Measurements from ENCODE around the gene DNAJC3.
A peak's percentile ranks its signal among the peaks of the same experiment; 100 is the strongest.

The DNAJC3 gene

DNA sequence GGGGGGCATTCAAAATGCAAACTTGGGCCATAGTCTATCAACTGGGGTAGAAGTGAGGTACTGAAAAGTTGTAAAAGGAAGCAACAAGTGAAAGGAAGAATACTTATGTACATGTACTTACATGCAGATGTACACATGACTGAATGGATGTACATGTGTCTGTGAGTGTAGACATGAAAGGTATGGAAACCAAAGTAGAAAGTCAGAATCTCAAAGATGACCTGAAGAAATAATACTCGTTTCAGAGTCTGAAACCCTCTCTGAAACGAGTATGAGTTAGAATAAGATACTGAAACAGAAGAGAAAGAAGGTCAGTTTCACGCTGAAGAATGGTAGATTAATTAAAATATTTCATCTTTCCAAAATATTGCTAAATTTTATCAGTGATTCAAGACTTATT lies 46.3 kb upstream of the DNAJC3 start:
- no peaks in the 10 kb centered on the region for H3K79me1 ChIP-seq (ENCODE audit: low read depth, low read length)
- H3K9ac ChIP-seq (ENCODE audit: low read depth, low read length, poor library complexity) = no peak overlapping the region
- H3K4me3 ChIP-seq (ENCODE audit: low read length in 2 of 2) = no peak overlapping the region
- no peak overlapping the region for H2AFZ ChIP-seq (ENCODE audit: low read length)
- H2BK15ac ChIP-seq (ENCODE audit: low read length) = no peak overlapping the region
- H3K4me2 ChIP-seq (ENCODE audit: insufficient read depth, low read length, poor library complexity, severe bottlenecking) = no peak overlapping the region
- no peaks in the 10 kb centered on the region for H3K4me1 ChIP-seq (ENCODE audit: control insufficient read depth in 2 of 2, insufficient read depth in 1 of 2, low read depth in 1 of 2, low read length in 2 of 2)
- no peak overlapping the region for H3K23ac ChIP-seq (ENCODE audit: low read depth, low read length, poor library complexity)
- DNase-seq (ENCODE audit: low spot score) = no peak
- H2BK120ac ChIP-seq (ENCODE audit: low read depth, low read length) = no peak overlapping the region
- H2BK5ac ChIP-seq (ENCODE audit: low read length) = no peak overlapping the region
- no peak overlapping the region for H3K14ac ChIP-seq (ENCODE audit: low read length)
- H2BK12ac ChIP-seq (ENCODE audit: low read length) = no peak overlapping the region
- WGBS, 2 donors (ENCODE audit: extremely low coverage in 2 of 2, insufficient read length in 2 of 2, insufficient replicate concordance in 1 of 2) = no CpG with 5 or more reads among the region's 3 CpGs
- no peak overlapping the region for H3K18ac ChIP-seq (ENCODE audit: low read length)
- H3K4ac ChIP-seq (ENCODE audit: low read length) = no peak overlapping the region
- H4K8ac ChIP-seq (ENCODE audit: low read depth, low read length) = no peak overlapping the region
- H3K27ac ChIP-seq (replicated peaks; ENCODE audit: low read length) = no peak overlapping the region
- H3K36me3 ChIP-seq (replicated peaks in 1 of 2; ENCODE audit: control insufficient read depth in 2 of 2, insufficient read depth in 2 of 2, low read length in 2 of 2) = peaks cover 43 to 100% of the 10 kb centered on the region in 2 donors
- H3K27me3 ChIP-seq (ENCODE audit: control insufficient read depth in 3 of 3, insufficient read depth in 3 of 3, low read depth in 1 of 3, low read length in 3 of 3) = no peaks in the 10 kb centered on the region
- no peak overlapping the region for H4K91ac ChIP-seq (ENCODE audit: low read depth, low read length, poor library complexity)
- no peak overlapping the region for H2AK5ac ChIP-seq (ENCODE audit: low read depth, low read length)
- H3K9me3 ChIP-seq (replicated peaks in 1 of 2; ENCODE audit: control insufficient read depth in 2 of 2, insufficient read depth in 1 of 2, low read depth in 1 of 2, low read length in 2 of 2) = no peaks in the 10 kb centered on the region

DNA sequence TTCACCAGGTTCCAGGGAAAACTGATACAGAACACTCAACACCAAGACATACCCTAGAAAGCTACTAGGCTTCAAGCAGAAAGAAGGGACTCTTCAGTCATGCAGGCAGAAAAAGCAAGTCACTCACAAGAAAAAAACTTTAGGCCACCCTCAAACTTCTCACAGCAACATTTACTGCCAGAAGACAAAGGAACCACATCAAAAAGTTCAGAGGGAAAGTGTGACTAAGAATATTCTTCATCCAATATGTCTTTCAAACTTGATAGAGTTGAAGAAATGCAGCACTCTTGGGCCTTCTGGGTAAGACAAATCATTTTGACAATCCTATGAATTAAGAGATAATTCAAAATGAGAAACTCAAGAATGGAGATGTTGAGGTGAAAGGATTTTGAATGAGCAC lies 40.1 kb upstream of the DNAJC3 start:
- H4K8ac ChIP-seq (ENCODE audit: low read depth, low read length) = no peak overlapping the region
- no peak overlapping the region for H3K4me2 ChIP-seq (ENCODE audit: insufficient read depth, low read length, poor library complexity, severe bottlenecking)
- H3K14ac ChIP-seq (ENCODE audit: low read length) = no peak overlapping the region
- DNase-seq (ENCODE audit: low spot score) = no peak
- H2AFZ ChIP-seq (ENCODE audit: low read length) = no peak overlapping the region
- H3K79me1 ChIP-seq (ENCODE audit: low read depth, low read length) = no peaks in the 10 kb centered on the region
- no peak overlapping the region for H2BK120ac ChIP-seq (ENCODE audit: low read depth, low read length)
- no peak overlapping the region for H3K23ac ChIP-seq (ENCODE audit: low read depth, low read length, poor library complexity)
- no peak overlapping the region for H3K27ac ChIP-seq (replicated peaks; ENCODE audit: low read length)
- no peak overlapping the region for H4K91ac ChIP-seq (ENCODE audit: low read depth, low read length, poor library complexity)
- no peaks in the 10 kb centered on the region for H3K27me3 ChIP-seq (ENCODE audit: control insufficient read depth in 3 of 3, insufficient read depth in 3 of 3, low read depth in 1 of 3, low read length in 3 of 3)
- H3K18ac ChIP-seq (ENCODE audit: low read length) = no peak overlapping the region
- H2AK5ac ChIP-seq (ENCODE audit: low read depth, low read length) = no peak overlapping the region
- no peak overlapping the region for H2BK12ac ChIP-seq (ENCODE audit: low read length)
- peaks cover 0 to 3% of the 10 kb centered on the region in 2 donors for H3K4me1 ChIP-seq (ENCODE audit: control insufficient read depth in 2 of 2, insufficient read depth in 1 of 2, low read depth in 1 of 2, low read length in 2 of 2)
- H2BK15ac ChIP-seq (ENCODE audit: low read length) = no peak overlapping the region
- peaks cover 0 to 4% of the 10 kb centered on the region in 2 donors for H3K9me3 ChIP-seq (replicated peaks in 1 of 2; ENCODE audit: control insufficient read depth in 2 of 2, insufficient read depth in 1 of 2, low read depth in 1 of 2, low read length in 2 of 2)
- H3K4me3 ChIP-seq (ENCODE audit: low read length in 2 of 2) = no peak overlapping the region
- no peak overlapping the region for H3K4ac ChIP-seq (ENCODE audit: low read length)
- H2BK5ac ChIP-seq (ENCODE audit: low read length) = no peak overlapping the region
- peaks cover 27 to 96% of the 10 kb centered on the region in 2 donors for H3K36me3 ChIP-seq (replicated peaks in 1 of 2; ENCODE audit: control insufficient read depth in 2 of 2, insufficient read depth in 2 of 2, low read length in 2 of 2)
- H3K9ac ChIP-seq (ENCODE audit: low read depth, low read length, poor library complexity) = no peak overlapping the region

DNA sequence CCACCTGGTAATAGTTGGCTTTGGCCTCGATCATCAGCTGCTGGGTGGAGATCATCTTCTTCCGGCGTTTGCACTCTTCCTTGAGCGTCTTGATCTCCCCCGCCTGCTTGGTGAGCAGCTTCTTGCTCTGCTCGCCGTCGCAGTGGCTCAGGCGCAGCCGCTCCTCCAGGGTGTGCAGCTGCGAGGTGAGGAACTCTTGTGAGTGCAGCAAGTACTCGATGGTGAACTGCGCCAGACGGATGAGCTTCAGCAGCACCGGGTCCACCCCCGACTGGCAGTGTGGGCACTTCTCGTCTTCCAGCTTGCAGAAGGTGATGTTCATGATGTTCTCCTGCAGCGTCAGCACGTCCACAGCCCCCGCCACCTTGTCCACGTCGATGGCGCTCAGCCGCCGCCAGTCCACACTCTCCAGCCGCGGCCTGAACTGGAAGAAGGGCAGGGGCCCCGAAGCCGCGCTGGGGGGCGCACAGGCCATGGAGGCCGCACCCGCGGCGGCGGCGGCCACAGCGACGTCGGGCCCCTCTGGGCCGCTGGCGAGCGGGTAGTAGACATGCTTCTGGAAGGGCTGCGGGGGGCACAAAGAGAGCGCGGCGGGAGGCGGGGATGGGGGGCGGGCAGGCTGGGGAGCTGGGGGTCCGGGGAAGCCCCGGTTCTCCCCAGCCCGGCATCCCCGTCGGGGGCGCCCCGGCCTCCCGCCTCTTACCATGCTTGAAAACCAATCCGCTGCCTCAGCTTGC lies 35.5 kb upstream of the DNAJC3 start:
- Histone ChIP-seq H3K4me1 (ENCODE audit: control insufficient read depth in 2 of 2, insufficient read depth in 1 of 2, low read depth in 1 of 2, low read length in 2 of 2) (peaks cover 4 to 5% of the 10 kb centered on the region in 2 donors), H4K91ac (ENCODE audit: low read depth, low read length, poor library complexity) (no peak overlapping the region), H2AFZ (ENCODE audit: low read length) (no peak overlapping the region), H3K36me3 (replicated peaks in 1 of 2; ENCODE audit: control insufficient read depth in 2 of 2, insufficient read depth in 2 of 2, low read length in 2 of 2) (peaks cover 9 to 58% of the 10 kb centered on the region in 2 donors), H3K23ac (ENCODE audit: low read depth, low read length, poor library complexity) (no peak overlapping the region), H3K14ac (ENCODE audit: low read length) (no peak overlapping the region), H4K8ac (ENCODE audit: low read depth, low read length) (peak overlapping the region; percentile 70), H2BK15ac (ENCODE audit: low read length) (no peak overlapping the region), H2BK5ac (ENCODE audit: low read length) (peak overlapping the region; percentile 66), H3K27ac (replicated peaks; ENCODE audit: low read length) (no peak overlapping the region), H3K79me1 (ENCODE audit: low read depth, low read length) (peaks cover 10% of the 10 kb centered on the region), H3K4ac (ENCODE audit: low read length) (no peak overlapping the region), H3K4me2 (ENCODE audit: insufficient read depth, low read length, poor library complexity, severe bottlenecking) (peak overlapping the region; percentile 57), H2AK5ac (ENCODE audit: low read depth, low read length) (peak overlapping the region; percentile 66), H3K27me3 (ENCODE audit: control insufficient read depth in 3 of 3, insufficient read depth in 3 of 3, low read depth in 1 of 3, low read length in 3 of 3) (no peaks in the 10 kb centered on the region), H3K9ac (ENCODE audit: low read depth, low read length, poor library complexity) (no peak overlapping the region), H2BK120ac (ENCODE audit: low read depth, low read length) (no peak overlapping the region), H3K18ac (ENCODE audit: low read length) (peak overlapping the region; percentile 7), H2BK12ac (ENCODE audit: low read length) (no peak overlapping the region), H3K9me3 (replicated peaks in 1 of 2; ENCODE audit: control insufficient read depth in 2 of 2, insufficient read depth in 1 of 2, low read depth in 1 of 2, low read length in 2 of 2) (peaks cover 0 to 4% of the 10 kb centered on the region in 2 donors), H3K4me3 (ENCODE audit: low read length in 2 of 2) (peak overlapping the region in 1 of 2 donors; percentile 49)
- no peak for DNase-seq (ENCODE audit: low spot score)
- no CpG with 5 or more reads among the region's 58 CpGs for WGBS, 2 donors (ENCODE audit: extremely low coverage in 2 of 2, insufficient read length in 2 of 2, insufficient replicate concordance in 1 of 2)

DNA sequence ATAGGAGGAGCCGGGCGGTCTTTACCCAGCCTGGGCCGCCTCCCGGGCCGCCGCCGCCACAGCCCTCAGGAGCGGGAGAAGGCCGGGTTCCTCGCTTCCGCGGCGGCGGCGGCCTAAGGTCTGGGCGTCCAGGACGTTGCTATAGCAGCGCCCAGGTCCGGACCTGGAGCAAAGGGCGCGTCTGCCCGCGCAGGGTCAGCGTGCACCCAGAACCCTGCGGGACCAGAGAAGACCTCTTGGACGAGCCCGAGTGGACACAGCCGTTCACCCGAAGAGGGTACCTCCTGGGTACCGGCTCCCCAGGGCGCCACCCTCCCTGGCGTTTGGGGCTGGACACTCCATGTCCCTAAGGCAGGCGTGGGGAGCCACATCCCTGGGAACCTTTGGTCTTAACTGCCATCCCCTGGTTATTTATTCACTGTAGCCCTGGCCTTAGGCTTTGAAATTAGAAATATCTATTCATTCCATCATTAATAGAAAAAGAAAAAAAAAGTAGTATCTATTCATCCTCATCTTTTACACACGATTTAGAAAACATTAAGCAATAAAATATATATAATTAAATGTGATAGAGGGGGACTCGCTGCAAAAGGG lies 34.8 kb upstream of the DNAJC3 start:
- H3K4ac ChIP-seq (ENCODE audit: low read length) = no peak overlapping the region
- H2BK15ac ChIP-seq (ENCODE audit: low read length) = no peak overlapping the region
- H3K23ac ChIP-seq (ENCODE audit: low read depth, low read length, poor library complexity) = peak overlapping the region; percentile 73
- H2BK12ac ChIP-seq (ENCODE audit: low read length) = no peak overlapping the region
- H3K27me3 ChIP-seq (ENCODE audit: control insufficient read depth in 3 of 3, insufficient read depth in 3 of 3, low read depth in 1 of 3, low read length in 3 of 3) = no peaks in the 10 kb centered on the region
- H3K14ac ChIP-seq (ENCODE audit: low read length) = no peak overlapping the region
- no CpG with 5 or more reads among the region's 35 CpGs for WGBS, 2 donors (ENCODE audit: extremely low coverage in 2 of 2, insufficient read length in 2 of 2, insufficient replicate concordance in 1 of 2)
- H3K9me3 ChIP-seq (replicated peaks in 1 of 2; ENCODE audit: control insufficient read depth in 2 of 2, insufficient read depth in 1 of 2, low read depth in 1 of 2, low read length in 2 of 2) = peaks cover 0 to 4% of the 10 kb centered on the region in 2 donors
- H2BK5ac ChIP-seq (ENCODE audit: low read length) = peak overlapping the region; percentile 66
- DNase-seq (ENCODE audit: low spot score) = peak; percentile 6
- no peak overlapping the region for H2BK120ac ChIP-seq (ENCODE audit: low read depth, low read length)
- H3K4me1 ChIP-seq (ENCODE audit: control insufficient read depth in 2 of 2, insufficient read depth in 1 of 2, low read depth in 1 of 2, low read length in 2 of 2) = peaks cover 4 to 5% of the 10 kb centered on the region in 2 donors
- H4K8ac ChIP-seq (ENCODE audit: low read depth, low read length) = no peak overlapping the region
- H3K4me2 ChIP-seq (ENCODE audit: insufficient read depth, low read length, poor library complexity, severe bottlenecking) = peak overlapping the region; percentile 57
- H2AK5ac ChIP-seq (ENCODE audit: low read depth, low read length) = peak overlapping the region; percentile 52
- peaks cover 10% of the 10 kb centered on the region for H3K79me1 ChIP-seq (ENCODE audit: low read depth, low read length)
- H3K36me3 ChIP-seq (replicated peaks in 1 of 2; ENCODE audit: control insufficient read depth in 2 of 2, insufficient read depth in 2 of 2, low read length in 2 of 2) = peaks cover 9 to 51% of the 10 kb centered on the region in 2 donors
- no peak overlapping the region for H2AFZ ChIP-seq (ENCODE audit: low read length)
- H3K9ac ChIP-seq (ENCODE audit: low read depth, low read length, poor library complexity) = peak overlapping the region; percentile 81
- H4K91ac ChIP-seq (ENCODE audit: low read depth, low read length, poor library complexity) = no peak overlapping the region
- H3K18ac ChIP-seq (ENCODE audit: low read length) = peak overlapping the region; percentile 48
- H3K27ac ChIP-seq (replicated peaks; ENCODE audit: low read length) = no peak overlapping the region
- H3K4me3 ChIP-seq (ENCODE audit: low read length in 2 of 2) = peak overlapping the region in 1 of 2 donors; percentile 62

All from neuronal stem cell (in vitro differentiated cells).